HCT116 (cell line): ENCODE results near the gene TNFSF9. TPM values are rescaled to one million over a fixed set of nuclear protein-coding genes. Genes with fewer than 3 reads are reported as not detected.

ENCODE experiments used
- ATAC-seq: fragments of 200-7000 bp; cut with Tn5 transposase; 2 replicates; pipeline ENCODE4 v1.9.1; 2020; ENCODE audit warnings: mild to moderate bottlenecking, moderate library complexity
- BruUV-seq: library from RNA; stranded (reverse); fragments of 400-500 nt; replicated peaks from 2 replicates; lab custom pipeline; 2021; lab: Mats Ljungman, UMichigan
- CTCF ChIA-PET: fragments of 300-600 bp; sonication (Branson Sonifier 250); formaldehyde crosslinking; loops from one replicate; lab custom pipeline; 2021; ENCODE audit warnings: antibody characterized with exemption; lab: Charles Lee
- POLR2A ChIA-PET: fragments of 300-600, 350-600 bp; sonication (Branson Sonifier 250); formaldehyde crosslinking; loops from one replicate; lab custom pipeline; 2021; ENCODE audit warnings: antibody characterized with exemption; lab: Charles Lee
- RAD21 ChIA-PET, 2 experiments: fragments of 300-600 bp; sonication (Branson Sonifier 250); formaldehyde crosslinking; loops; one replicate each; lab custom pipeline; 2023; ENCODE audit warnings: low total read pairs in 2 of 2; ENCODE audit not compliant: uncharacterized antibody in 2 of 2, unreplicated experiment in 2 of 2, low non-redundant PET in 1 of 2; lab: Charles Lee
- DNase-seq: peaks from one replicate; pipeline ENCODE4 v3.0.0-alpha.2; 2010; ENCODE audit warnings: low read depth, low spot score
- H2AFZ ChIP-seq: fragments of 200-600 bp; shearing (Covaris generic), sonication (generic); 2 replicates; pipeline ENCODE4 v1.6.1; 2017; ENCODE audit warnings: low read depth, mixed run types, mixed read lengths, antibody characterized with exemption, low read length; ENCODE audit not compliant: poor library complexity, severe bottlenecking
- H3K27ac ChIP-seq: 2 replicates; pipeline ENCODE4 v1.5.1; 2012; ENCODE audit warnings: low read depth, low read length
- H3K27me3 ChIP-seq: fragments of 200-600 bp; sonication (generic); 2 replicates; pipeline ENCODE4 v1.6.1; 2016; ENCODE audit warnings: mixed run types, low read length, mixed read lengths; ENCODE audit not compliant: insufficient read depth
- H3K36me3 ChIP-seq, 2 experiments: fragments of 200-500 bp in 1 of 2; fragments of 200-600 bp in 1 of 2; sonication (Bioruptor generic) in 1 of 2; sonication (generic) in 1 of 2; 2 replicates each; pipeline versions ENCODE4 v1.5.1 to v1.6.1; 2014 to 2016; ENCODE audit warnings: low read length in 2 of 2, inconsistent platforms in 1 of 2, mixed read lengths in 1 of 2, mixed run types in 1 of 2; ENCODE audit not compliant: insufficient read depth in 2 of 2, control insufficient read depth in 1 of 2
- H3K4me1 ChIP-seq, 2 experiments: fragments of 200-600 bp in 1 of 2; sonication (generic) in 1 of 2; 2 replicates each; pipeline versions ENCODE4 v1.5.1 to v1.6.1; 2012 to 2017; ENCODE audit warnings: low read length in 2 of 2, inconsistent platforms in 1 of 2, mild to moderate bottlenecking in 1 of 2, mixed read lengths in 1 of 2, mixed run types in 1 of 2, moderate library complexity in 1 of 2; ENCODE audit not compliant: insufficient read depth in 2 of 2, control insufficient read depth in 1 of 2
- H3K4me2 ChIP-seq: fragments of 200-600 bp; sonication (generic); 2 replicates; pipeline ENCODE4 v1.6.1; 2017; ENCODE audit warnings: mixed run types, low read length, mixed read lengths
- H3K4me3 ChIP-seq, 2 experiments: fragments of 200-600 bp in 1 of 2; sonication (generic) in 1 of 2; replicated peaks in 1 of 2; 2 replicates each; pipeline ENCODE4 v1.5.1; 2011 to 2016; ENCODE audit warnings: low read length in 2 of 2, control low read depth in 1 of 2, low read depth in 1 of 2, mild to moderate bottlenecking in 1 of 2, mixed read lengths in 1 of 2, mixed run types in 1 of 2
- H3K79me2 ChIP-seq: fragments of 200-600 bp; sonication (generic); 2 replicates; pipeline ENCODE4 v1.6.1; 2017; ENCODE audit warnings: mild to moderate bottlenecking, mixed run types, low read length, moderate library complexity, mixed read lengths; ENCODE audit not compliant: insufficient read depth
- H3K9ac ChIP-seq: fragments of 200-600 bp; sonication (generic); 2 replicates; pipeline ENCODE4 v1.6.1; 2016; ENCODE audit warnings: low read length, mixed read lengths
- H3K9me2 ChIP-seq: fragments of 200-600 bp; sonication (generic), shearing (Covaris generic); 2 replicates; pipeline ENCODE4 v1.6.1; 2017; ENCODE audit warnings: mixed run types, mild to moderate bottlenecking, moderate library complexity; ENCODE audit not compliant: insufficient read depth
- H3K9me3 ChIP-seq, 2 experiments: fragments of 200-500 bp in 1 of 2; fragments of 200-600 bp in 1 of 2; sonication (Bioruptor generic) in 1 of 2; sonication (generic) in 1 of 2; 2 replicates each; pipeline ENCODE4 v1.6.1; 2014 to 2017; ENCODE audit warnings: low read length in 2 of 2, mixed read lengths in 2 of 2, inconsistent platforms in 1 of 2, low read depth in 1 of 2, mild to moderate bottlenecking in 1 of 2, mixed run types in 1 of 2, moderate library complexity in 1 of 2; ENCODE audit not compliant: control insufficient read depth in 1 of 2, insufficient read depth in 1 of 2
- H4K20me1 ChIP-seq: fragments of 200-600 bp; sonication (generic), shearing (Covaris generic); 2 replicates; pipeline ENCODE4 v1.6.1; 2017; ENCODE audit warnings: mixed run types, mild to moderate bottlenecking, moderate library complexity; ENCODE audit not compliant: insufficient read depth
- CBX3 ChIP-seq: IDR thresholded peaks from 2 replicates; pipeline ENCODE4 v1.6.1; 2012; ENCODE audit warnings: low read depth
- CEBPB ChIP-seq: IDR thresholded peaks from 2 replicates; pipeline ENCODE4 v1.6.1; 2012; ENCODE audit warnings: low read depth
- ELF1 ChIP-seq: IDR thresholded peaks from 2 replicates; pipeline ENCODE4 v1.6.1; 2012; ENCODE audit warnings: low read depth, borderline replicate concordance
- EZH2 ChIP-seq: fragments of 200-600 bp; sonication (generic); IDR thresholded peaks from 2 replicates; pipeline ENCODE4 v1.6.1; 2017; ENCODE audit warnings: antibody characterized with exemption, mixed run types
- EZH2phosphoT487 ChIP-seq: fragments of 200-600 bp; IDR thresholded peaks from 2 replicates; pipeline ENCODE4 v1.6.1; 2018; ENCODE audit warnings: antibody characterized with exemption, borderline replicate concordance
- FOSL1 ChIP-seq: IDR thresholded peaks from 2 replicates; pipeline ENCODE4 v1.6.1; 2012; ENCODE audit warnings: low read depth
- POLR2A ChIP-seq: IDR thresholded peaks from 2 replicates; pipeline ENCODE4 v1.7.0; 2011; ENCODE audit warnings: borderline replicate concordance; ENCODE audit not compliant: insufficient read depth, insufficient read length; ENCODE audit errors: extremely low read depth
- RAD21 ChIP-seq: IDR thresholded peaks from 2 replicates; pipeline ENCODE4 v1.6.1; 2012; ENCODE audit warnings: low read depth, mild to moderate bottlenecking
- SIN3A ChIP-seq: IDR thresholded peaks from 2 replicates; pipeline ENCODE4 v1.6.1; 2012; ENCODE audit warnings: low read depth
- SP1 ChIP-seq: IDR thresholded peaks from 2 replicates; pipeline ENCODE4 v1.6.1; 2012; ENCODE audit warnings: low read depth
- SRF ChIP-seq: IDR thresholded peaks from 2 replicates; pipeline ENCODE4 v1.6.1; 2012; ENCODE audit warnings: low read depth
- TCF7L2 ChIP-seq: IDR thresholded peaks from 2 replicates; pipeline ENCODE4 v1.7.0; 2011; ENCODE audit warnings: borderline replicate concordance, inconsistent platforms; ENCODE audit not compliant: insufficient read depth, insufficient read length; ENCODE audit errors: extremely low read depth
- ZFX ChIP-seq: fragments of 450-650 bp; IDR thresholded peaks from 2 replicates; pipeline ENCODE4 v1.6.1; 2017
- ZNF274 ChIP-seq: fragments of 200-500 bp; sonication (Bioruptor generic); IDR thresholded peaks from 2 replicates; pipeline ENCODE4 v1.6.1; 2014; ENCODE audit warnings: mild to moderate bottlenecking, low read depth, low read length, inconsistent platforms
- intact Hi-C: fragments of 100-400 bp; cut with micrococcal nuclease; formaldehyde crosslinking; loops from 2 replicates; pipeline ENCODE4 v1.10.0; 2022
- total RNA-seq: library from RNA; stranded (reverse); gene quantifications from one replicate; pipeline ENCODE4 v1.2.1, GENCODE V29; 2021; ENCODE audit not compliant: unreplicated experiment
- TF ChIP-seq, protein P1 (sequence below): IDR thresholded peaks from 2 replicates; pipeline ENCODE4 v1.6.1; 2012
- TF ChIP-seq, protein P2 (sequence below): IDR thresholded peaks from 2 replicates; pipeline ENCODE4 v1.6.1; 2012; ENCODE audit warnings: low read depth
- TF ChIP-seq, protein P3 (sequence below): IDR thresholded peaks from 2 replicates; pipeline ENCODE4 v1.6.1; 2012
- TF ChIP-seq, protein P4 (sequence below): IDR thresholded peaks from 2 replicates; pipeline ENCODE4 v1.6.1; 2011; ENCODE audit warnings: mild to moderate bottlenecking, low read length, moderate library complexity; ENCODE audit not compliant: insufficient replicate concordance; ENCODE audit errors: extremely low read depth

The TNFSF9 gene
- total RNA-seq, 1 experiment from 2014 or later: 25.1 TPM

DNA sequence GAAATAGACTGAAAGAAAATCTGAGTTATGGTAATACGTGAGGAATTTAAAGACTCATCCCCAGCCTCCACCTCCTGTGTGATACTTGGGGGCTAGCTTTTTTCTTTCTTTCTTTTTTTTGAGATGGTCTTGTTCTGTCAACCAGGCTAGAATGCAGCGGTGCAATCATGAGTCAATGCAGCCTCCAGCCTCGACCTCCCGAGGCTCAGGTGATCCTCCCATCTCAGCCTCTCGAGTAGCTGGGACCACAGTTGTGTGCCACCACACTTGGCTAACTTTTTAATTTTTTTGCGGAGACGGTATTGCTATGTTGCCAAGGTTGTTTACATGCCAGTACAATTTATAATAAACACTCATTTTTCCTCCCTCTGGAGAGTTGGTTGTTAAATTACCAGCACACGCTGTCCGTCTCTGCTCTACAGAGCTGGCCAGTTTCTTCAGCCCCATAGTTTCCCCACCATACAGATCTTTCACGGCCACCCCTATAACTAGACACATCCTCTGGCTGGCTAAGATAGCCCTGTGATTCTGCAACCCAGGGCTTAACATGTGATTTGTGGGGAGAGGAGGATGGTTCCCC, 4.8 kb downstream of the TNFSF9 start:
- CTCF ChIA-PET: interaction anchor here (0.9 kb wide), 1 partner anchor 19 kb away, joined by 4 read pairs; no protein-coding TSS in a partner anchor
- no peak overlapping the region for H3K9ac ChIP-seq
- intact Hi-C loops: no loop called here
- no peaks in the 10 kb centered on the region for H3K27me3 ChIP-seq
- no peaks in the 10 kb centered on the region for H3K9me3 ChIP-seq
- peak overlapping the region; percentile 91 for H3K27ac ChIP-seq
- H3K4me2 ChIP-seq: peak overlapping the region; percentile 35; the same call in 1 of the 2 replicates
- POLR2A ChIA-PET: interaction anchor here (1.0 to 2.3 kb wide), 6 partner anchors 15 to 98 kb away, joined by 3 to 6 read pairs (median 4); no protein-coding TSS in a partner anchor
- peaks cover 38 to 56% of the 10 kb centered on the region in 2 experiments for H3K4me1 ChIP-seq
- no peak for DNase-seq
- H2AFZ ChIP-seq: no peak overlapping the region
- H3K4me3 ChIP-seq: no peak overlapping the region
- TF ChIP-seq, protein P1, sequence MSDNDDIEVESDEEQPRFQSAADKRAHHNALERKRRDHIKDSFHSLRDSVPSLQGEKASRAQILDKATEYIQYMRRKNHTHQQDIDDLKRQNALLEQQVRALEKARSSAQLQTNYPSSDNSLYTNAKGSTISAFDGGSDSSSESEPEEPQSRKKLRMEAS: no peak
- TF ChIP-seq, protein P2, sequence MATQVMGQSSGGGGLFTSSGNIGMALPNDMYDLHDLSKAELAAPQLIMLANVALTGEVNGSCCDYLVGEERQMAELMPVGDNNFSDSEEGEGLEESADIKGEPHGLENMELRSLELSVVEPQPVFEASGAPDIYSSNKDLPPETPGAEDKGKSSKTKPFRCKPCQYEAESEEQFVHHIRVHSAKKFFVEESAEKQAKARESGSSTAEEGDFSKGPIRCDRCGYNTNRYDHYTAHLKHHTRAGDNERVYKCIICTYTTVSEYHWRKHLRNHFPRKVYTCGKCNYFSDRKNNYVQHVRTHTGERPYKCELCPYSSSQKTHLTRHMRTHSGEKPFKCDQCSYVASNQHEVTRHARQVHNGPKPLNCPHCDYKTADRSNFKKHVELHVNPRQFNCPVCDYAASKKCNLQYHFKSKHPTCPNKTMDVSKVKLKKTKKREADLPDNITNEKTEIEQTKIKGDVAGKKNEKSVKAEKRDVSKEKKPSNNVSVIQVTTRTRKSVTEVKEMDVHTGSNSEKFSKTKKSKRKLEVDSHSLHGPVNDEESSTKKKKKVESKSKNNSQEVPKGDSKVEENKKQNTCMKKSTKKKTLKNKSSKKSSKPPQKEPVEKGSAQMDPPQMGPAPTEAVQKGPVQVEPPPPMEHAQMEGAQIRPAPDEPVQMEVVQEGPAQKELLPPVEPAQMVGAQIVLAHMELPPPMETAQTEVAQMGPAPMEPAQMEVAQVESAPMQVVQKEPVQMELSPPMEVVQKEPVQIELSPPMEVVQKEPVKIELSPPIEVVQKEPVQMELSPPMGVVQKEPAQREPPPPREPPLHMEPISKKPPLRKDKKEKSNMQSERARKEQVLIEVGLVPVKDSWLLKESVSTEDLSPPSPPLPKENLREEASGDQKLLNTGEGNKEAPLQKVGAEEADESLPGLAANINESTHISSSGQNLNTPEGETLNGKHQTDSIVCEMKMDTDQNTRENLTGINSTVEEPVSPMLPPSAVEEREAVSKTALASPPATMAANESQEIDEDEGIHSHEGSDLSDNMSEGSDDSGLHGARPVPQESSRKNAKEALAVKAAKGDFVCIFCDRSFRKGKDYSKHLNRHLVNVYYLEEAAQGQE: no peak
- TF ChIP-seq, protein P3, sequence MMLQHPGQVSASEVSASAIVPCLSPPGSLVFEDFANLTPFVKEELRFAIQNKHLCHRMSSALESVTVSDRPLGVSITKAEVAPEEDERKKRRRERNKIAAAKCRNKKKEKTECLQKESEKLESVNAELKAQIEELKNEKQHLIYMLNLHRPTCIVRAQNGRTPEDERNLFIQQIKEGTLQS: no peak
- TF ChIP-seq EZH2: no peak
- TF ChIP-seq, protein P4, sequence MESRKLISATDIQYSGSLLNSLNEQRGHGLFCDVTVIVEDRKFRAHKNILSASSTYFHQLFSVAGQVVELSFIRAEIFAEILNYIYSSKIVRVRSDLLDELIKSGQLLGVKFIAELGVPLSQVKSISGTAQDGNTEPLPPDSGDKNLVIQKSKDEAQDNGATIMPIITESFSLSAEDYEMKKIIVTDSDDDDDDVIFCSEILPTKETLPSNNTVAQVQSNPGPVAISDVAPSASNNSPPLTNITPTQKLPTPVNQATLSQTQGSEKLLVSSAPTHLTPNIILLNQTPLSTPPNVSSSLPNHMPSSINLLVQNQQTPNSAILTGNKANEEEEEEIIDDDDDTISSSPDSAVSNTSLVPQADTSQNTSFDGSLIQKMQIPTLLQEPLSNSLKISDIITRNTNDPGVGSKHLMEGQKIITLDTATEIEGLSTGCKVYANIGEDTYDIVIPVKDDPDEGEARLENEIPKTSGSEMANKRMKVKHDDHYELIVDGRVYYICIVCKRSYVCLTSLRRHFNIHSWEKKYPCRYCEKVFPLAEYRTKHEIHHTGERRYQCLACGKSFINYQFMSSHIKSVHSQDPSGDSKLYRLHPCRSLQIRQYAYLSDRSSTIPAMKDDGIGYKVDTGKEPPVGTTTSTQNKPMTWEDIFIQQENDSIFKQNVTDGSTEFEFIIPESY: no peak
- TF ChIP-seq RAD21: no peak
- TF ChIP-seq ELF1: no peak
- TF ChIP-seq CEBPB: no peak
- TF ChIP-seq ZNF274: no peak
- TF ChIP-seq EZH2phosphoT487: no peak
- TF ChIP-seq SRF: no peak
- TF ChIP-seq FOSL1: no peak
- no peak for TF ChIP-seq CBX3
- no peak for TF ChIP-seq TCF7L2
- TF ChIP-seq SIN3A: no peak
- no peak for TF ChIP-seq POLR2A
- no peak for TF ChIP-seq SP1
- TF ChIP-seq ZFX: no peak
- H4K20me1 ChIP-seq: no peaks in the 10 kb centered on the region
- H3K9me2 ChIP-seq: no peaks in the 10 kb centered on the region
- peaks cover 8 to 18% of the 10 kb centered on the region in 2 experiments; a peak in 3 of 4 replicates for H3K36me3 ChIP-seq
- no peak for ATAC-seq
- peaks cover 27% of the 10 kb centered on the region for H3K79me2 ChIP-seq
- no TSS peak for BruUV-seq
- RAD21 ChIA-PET: no interaction called here
